ENCODE results near the gene FAM227B. TPM values are rescaled to one million over a fixed set of nuclear protein-coding genes. Genes with fewer than 3 reads are reported as not detected.
"Not testable (repeated sequence)": the region's sequence is repeated elsewhere in the genome, so short reads cannot be mapped to it uniquely, and the experiment has no call there.

Gene FAM227B
- total RNA-seq, 4 donors from 2014 or later, result 6.1 to 24.1 (median 12.5) TPM

DNA sequence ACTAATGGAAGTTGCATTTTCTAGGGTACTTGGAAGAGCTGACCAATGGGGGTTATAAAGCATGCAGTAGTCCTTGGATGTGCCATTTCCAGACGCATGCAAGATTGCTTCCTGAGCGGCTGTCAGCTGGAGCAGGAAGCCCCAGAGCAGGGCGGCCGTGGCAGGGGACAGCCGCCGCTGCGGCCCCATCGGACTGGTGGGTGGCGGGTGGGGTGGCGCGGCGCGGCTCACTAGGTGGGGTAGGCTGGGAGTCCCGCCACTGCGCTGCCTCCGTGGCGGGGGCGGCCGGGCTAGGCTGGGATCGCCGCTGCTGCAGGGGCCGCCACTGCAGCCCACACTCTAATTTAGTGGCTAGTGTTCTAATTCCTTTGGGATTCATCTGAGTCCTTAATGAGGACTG lies 254.1 kb downstream of the FAM227B start:
- TF ChIP-seq POLR2A (IDR thresholded peaks at IDR 0.05) (no peak), POLR2AphosphoS5 (IDR thresholded peaks at IDR 0.05) (no peak), EP300 (IDR thresholded peaks at IDR 0.05) (no peak)
- TF ChIP-seq, protein P1, sequence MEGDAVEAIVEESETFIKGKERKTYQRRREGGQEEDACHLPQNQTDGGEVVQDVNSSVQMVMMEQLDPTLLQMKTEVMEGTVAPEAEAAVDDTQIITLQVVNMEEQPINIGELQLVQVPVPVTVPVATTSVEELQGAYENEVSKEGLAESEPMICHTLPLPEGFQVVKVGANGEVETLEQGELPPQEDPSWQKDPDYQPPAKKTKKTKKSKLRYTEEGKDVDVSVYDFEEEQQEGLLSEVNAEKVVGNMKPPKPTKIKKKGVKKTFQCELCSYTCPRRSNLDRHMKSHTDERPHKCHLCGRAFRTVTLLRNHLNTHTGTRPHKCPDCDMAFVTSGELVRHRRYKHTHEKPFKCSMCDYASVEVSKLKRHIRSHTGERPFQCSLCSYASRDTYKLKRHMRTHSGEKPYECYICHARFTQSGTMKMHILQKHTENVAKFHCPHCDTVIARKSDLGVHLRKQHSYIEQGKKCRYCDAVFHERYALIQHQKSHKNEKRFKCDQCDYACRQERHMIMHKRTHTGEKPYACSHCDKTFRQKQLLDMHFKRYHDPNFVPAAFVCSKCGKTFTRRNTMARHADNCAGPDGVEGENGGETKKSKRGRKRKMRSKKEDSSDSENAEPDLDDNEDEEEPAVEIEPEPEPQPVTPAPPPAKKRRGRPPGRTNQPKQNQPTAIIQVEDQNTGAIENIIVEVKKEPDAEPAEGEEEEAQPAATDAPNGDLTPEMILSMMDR (IDR thresholded peaks at IDR 0.05), result no peak
- Histone ChIP-seq H3K36me3 (no peaks in the 10 kb centered on the region), H3K27ac (no peak overlapping the region), H3K4me3 (no peak overlapping the region), H3K27me3 (no peaks in the 10 kb centered on the region), H3K9me3 (no peaks in the 10 kb centered on the region), H3K4me1 (no peaks in the 10 kb centered on the region)
- WGBS, 2 donors (ENCODE audit: low coverage in 1 of 2), result 91 to 100% methylated on average over 6 to 8 of the region's 22 CpGs
- ATAC-seq, result no peak

DNA sequence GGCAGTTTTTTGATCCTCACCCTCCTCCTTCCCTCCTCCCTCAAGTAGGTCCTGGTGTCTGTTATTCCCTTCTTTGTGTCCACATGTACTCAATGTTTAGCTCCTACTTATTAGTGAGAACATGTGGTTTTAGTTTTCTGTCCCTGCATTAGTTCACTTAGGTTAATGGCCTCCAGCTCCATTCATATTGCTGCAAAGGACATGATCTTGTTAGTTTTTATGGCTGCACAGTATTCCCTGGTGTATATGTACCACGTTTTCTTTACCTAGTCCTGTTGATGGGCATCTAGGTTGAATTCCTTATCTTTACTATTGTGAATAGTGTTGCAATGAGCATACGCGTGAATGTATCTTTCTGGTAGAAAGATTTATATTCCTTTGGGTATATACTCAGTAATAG lies 259.2 kb downstream of the FAM227B start:
- no peaks in the 10 kb centered on the region for H3K4me1 ChIP-seq
- no peak overlapping the region for H3K4me3 ChIP-seq
- no peak overlapping the region for H3K27ac ChIP-seq
- 57 to 81% methylated on average over 1 to 3 of the region's 3 CpGs for WGBS, 2 donors (ENCODE audit: low coverage in 1 of 2)
- H3K27me3 ChIP-seq, result no peaks in the 10 kb centered on the region
- TF ChIP-seq POLR2A (IDR thresholded peaks at IDR 0.05) (no peak), EP300 (IDR thresholded peaks at IDR 0.05) (no peak), POLR2AphosphoS5 (IDR thresholded peaks at IDR 0.05) (no peak)
- TF ChIP-seq, protein P1 (IDR thresholded peaks at IDR 0.05), result no peak
- ATAC-seq, result no peak
- H3K36me3 ChIP-seq, result no peaks in the 10 kb centered on the region
- no peaks in the 10 kb centered on the region for H3K9me3 ChIP-seq

DNA sequence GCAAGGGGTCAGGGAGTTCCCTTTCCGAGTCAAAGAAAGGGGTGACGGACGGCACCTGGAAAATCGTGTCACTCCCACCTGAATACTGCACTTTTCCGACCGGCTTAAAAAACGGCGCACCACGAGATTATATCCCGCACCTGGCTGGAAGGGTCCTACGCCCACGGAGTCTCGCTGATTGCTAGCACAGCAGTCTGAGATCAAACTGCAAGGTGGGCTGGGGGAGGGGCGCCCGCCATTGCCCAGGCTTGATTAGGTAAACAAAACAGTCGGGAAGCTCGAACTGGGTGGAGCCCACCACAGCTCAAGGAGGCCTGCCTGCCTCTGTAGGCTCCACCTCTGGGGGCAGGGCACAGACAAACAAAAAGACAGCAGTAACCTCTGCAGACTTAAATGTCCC lies 266.2 kb downstream of the FAM227B start:
- not testable (repeated sequence) for ATAC-seq, H3K36me3 ChIP-seq, H3K27ac ChIP-seq, H3K4me3 ChIP-seq, H3K27me3 ChIP-seq, H3K9me3 ChIP-seq, H3K4me1 ChIP-seq
- WGBS, 2 donors (ENCODE audit: low coverage in 1 of 2), result 90 to 100% methylated on average over 1 to 11 of the region's 17 CpGs

DNA sequence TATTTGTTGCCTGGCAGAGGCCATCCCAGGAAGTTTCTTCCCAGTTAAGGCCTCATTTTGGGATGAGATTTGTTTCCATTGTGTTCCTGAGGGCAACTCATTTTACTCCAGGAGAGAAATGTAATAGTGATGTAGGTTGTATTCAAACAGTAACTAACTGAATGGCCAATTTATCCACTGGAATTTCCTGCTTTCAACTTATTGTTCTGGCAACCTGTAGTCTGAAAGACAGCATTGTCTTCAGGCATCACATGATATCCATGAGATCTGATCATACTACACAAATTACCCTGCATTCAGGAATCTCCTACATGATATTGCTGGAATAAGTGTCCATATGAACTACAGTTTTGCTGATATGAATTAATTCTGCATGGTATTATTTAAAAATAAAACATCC lies 277.1 kb downstream of the FAM227B start:
- TF ChIP-seq POLR2A (IDR thresholded peaks at IDR 0.05) (no peak), EP300 (IDR thresholded peaks at IDR 0.05) (no peak), POLR2AphosphoS5 (IDR thresholded peaks at IDR 0.05) (no peak)
- TF ChIP-seq, protein P1 (IDR thresholded peaks at IDR 0.05), result no peak
- Histone ChIP-seq H3K4me1 (no peaks in the 10 kb centered on the region), H3K36me3 (peaks cover 0 to 10% of the 10 kb centered on the region in 2 donors), H3K27ac (no peak overlapping the region), H3K27me3 (no peaks in the 10 kb centered on the region), H3K4me3 (no peak overlapping the region), H3K9me3 (no peaks in the 10 kb centered on the region)
- ATAC-seq, result no peak

DNA sequence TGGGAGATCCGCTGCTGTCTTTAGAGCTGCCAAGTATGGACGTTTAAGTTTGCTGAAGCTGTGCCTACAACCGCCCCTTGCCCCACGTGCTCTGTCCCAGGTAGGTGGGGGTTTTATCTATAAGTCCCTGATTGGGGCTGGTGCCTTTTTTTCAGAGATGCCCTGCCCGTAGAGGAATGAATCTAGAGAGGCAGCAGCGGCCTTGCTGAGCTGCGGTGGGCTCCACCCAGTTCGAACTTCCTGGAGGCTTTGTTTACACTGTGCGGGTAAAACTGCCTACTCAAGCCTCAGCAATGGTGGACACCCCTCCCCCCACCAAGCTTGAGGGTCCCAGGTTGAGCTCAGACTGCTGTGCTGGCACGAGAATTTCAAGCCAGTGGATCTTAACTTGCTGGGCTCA lies 281.0 kb downstream of the FAM227B start:
- Histone ChIP-seq H3K4me3 (no peak overlapping the region), H3K27ac (no peak overlapping the region), H3K36me3 (peaks cover 0 to 10% of the 10 kb centered on the region in 2 donors), H3K27me3 (no peaks in the 10 kb centered on the region), H3K9me3 (no peaks in the 10 kb centered on the region), H3K4me1 (no peaks in the 10 kb centered on the region)
- WGBS, 2 donors (ENCODE audit: low coverage in 1 of 2), result 80% methylated on average over 1 of the region's 10 CpGs; no CpG with 5 or more reads in 1 of the 2 donors
- no peak for TF ChIP-seq POLR2A (IDR thresholded peaks at IDR 0.05)
- ATAC-seq, result no peak

DNA sequence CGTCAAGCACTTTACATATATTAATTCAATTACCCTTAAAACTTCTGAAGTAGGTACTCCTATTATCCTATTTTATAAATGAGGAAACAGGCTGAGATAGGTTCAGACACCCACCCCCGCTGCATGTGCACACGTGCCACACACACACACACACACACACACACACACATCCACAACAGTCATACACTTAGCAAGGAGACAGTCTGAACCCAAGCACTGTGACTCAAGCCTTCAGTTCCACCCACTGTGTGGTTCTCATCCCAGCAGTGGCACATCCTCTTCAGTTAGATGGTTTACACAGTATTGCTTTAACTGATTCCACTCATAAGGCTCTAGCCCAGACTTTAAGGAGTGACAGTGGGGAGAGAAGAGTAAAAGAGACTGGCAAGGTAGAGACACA lies 288.7 kb downstream of the FAM227B start:
- no peak overlapping the region for H3K4me3 ChIP-seq
- H3K36me3 ChIP-seq, result peaks cover 0 to 5% of the 10 kb centered on the region in 2 donors
- H3K27ac ChIP-seq, result no peak overlapping the region
- H3K27me3 ChIP-seq, result no peaks in the 10 kb centered on the region
- TF ChIP-seq EP300 (IDR thresholded peaks at IDR 0.05), result no peak
- TF ChIP-seq POLR2AphosphoS5 (IDR thresholded peaks at IDR 0.05), result no peak
- TF ChIP-seq, protein P1 (IDR thresholded peaks at IDR 0.05), result no peak
- TF ChIP-seq POLR2A (IDR thresholded peaks at IDR 0.05), result no peak
- no peaks in the 10 kb centered on the region for H3K4me1 ChIP-seq
- 89% methylated on average over 3 of the region's 3 CpGs; no CpG with 5 or more reads in 1 of the 2 donors for WGBS, 2 donors (ENCODE audit: low coverage in 1 of 2)
- no peaks in the 10 kb centered on the region for H3K9me3 ChIP-seq
- ATAC-seq, result no peak
